ENCODE results near the gene MGAT3.

DNA sequence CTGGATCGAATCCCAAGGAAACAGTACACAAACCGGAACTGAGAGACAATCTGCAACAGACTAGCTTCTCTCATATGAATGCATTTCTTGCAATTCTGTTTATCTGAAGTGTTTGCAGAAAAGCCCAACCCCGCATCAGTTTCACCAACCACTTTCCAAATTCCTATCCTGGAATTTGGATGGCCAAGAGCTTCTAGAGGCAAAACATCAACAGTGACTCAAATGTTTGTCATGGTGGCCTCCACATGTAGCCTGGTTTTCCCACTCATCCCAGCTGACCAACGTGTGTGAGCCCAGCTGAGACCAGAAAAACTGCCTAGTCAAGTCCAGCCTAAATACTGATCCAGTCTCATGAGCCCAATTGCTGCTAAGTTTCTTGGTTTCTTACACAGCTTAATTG, 36.9 kb downstream of the MGAT3 start:
- TF ChIP-seq, protein P1, sequence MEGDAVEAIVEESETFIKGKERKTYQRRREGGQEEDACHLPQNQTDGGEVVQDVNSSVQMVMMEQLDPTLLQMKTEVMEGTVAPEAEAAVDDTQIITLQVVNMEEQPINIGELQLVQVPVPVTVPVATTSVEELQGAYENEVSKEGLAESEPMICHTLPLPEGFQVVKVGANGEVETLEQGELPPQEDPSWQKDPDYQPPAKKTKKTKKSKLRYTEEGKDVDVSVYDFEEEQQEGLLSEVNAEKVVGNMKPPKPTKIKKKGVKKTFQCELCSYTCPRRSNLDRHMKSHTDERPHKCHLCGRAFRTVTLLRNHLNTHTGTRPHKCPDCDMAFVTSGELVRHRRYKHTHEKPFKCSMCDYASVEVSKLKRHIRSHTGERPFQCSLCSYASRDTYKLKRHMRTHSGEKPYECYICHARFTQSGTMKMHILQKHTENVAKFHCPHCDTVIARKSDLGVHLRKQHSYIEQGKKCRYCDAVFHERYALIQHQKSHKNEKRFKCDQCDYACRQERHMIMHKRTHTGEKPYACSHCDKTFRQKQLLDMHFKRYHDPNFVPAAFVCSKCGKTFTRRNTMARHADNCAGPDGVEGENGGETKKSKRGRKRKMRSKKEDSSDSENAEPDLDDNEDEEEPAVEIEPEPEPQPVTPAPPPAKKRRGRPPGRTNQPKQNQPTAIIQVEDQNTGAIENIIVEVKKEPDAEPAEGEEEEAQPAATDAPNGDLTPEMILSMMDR (IDR thresholded peaks at IDR 0.05) = no peak
- no peak for TF ChIP-seq POLR2A (IDR thresholded peaks at IDR 0.05)
